Esophagus squamous epithelium (tissue), 4 donors: Measurements from ENCODE around the gene ZRANB1.

Source experiments
- CTCF ChIP-seq, 6 experiments: fragments of 450-650 bp in 4 of 6; fragments of 200-600 bp in 2 of 6; sonication (generic) in 2 of 6; IDR thresholded peaks; one replicate each; pipeline ENCODE4 v1.5.1; 2016 to 2019; ENCODE audit warnings: antibody characterized with exemption in 6 of 6, mild to moderate bottlenecking in 4 of 6, moderate library complexity in 4 of 6
- POLR2A ChIP-seq, 4 donors: fragments of 450-650 bp; IDR thresholded peaks; one replicate each; pipeline ENCODE4 v1.6.1; 2017; ENCODE audit warnings: antibody characterized with exemption in 4 of 4, mild to moderate bottlenecking in 4 of 4, moderate library complexity in 3 of 4

DNA sequence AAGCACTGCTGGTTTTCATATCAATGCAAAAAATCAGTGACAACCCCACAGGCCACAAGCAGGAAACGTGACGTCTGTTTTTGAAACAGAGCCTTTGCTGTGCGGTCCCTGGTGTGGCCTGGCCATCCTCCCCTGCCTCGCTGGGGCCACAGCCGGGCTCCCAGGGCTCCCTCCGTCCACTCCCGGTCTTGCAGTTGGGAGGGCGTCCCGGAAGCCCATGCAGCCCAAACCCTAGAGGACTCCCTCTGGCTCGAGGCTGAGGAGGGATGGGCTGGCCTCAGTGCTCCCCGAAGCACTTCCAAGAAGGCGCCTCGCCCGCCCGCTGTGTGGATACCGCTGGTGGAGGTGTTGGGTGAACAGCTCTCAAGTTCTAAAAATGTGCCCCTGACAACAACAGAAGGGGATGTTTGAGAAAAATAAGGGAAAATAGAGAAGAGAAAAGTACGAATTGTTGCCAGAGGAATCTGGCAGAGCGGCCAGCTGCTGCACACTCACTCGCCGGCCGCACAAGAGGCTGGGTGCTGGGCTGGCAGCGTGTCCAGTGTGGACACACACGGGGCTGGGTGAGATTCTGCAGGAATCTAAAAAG, 73.5 kb downstream of the ZRANB1 start:
- TF ChIP-seq CTCF (IDR thresholded peaks at IDR 0.05) = no peak
- TF ChIP-seq POLR2A (IDR thresholded peaks at IDR 0.05) = no peak
